Astrocyte of the cerebellum (primary cell): Measurements from ENCODE around the gene C3orf52.

Source experiments
- DNase-seq: peaks from one replicate; pipeline ENCODE4 v3.0.0-alpha.2; 2011; ENCODE audit warnings: low read depth
- H3K4me3 ChIP-seq: 2 replicates; pipeline ENCODE4 v1.5.1; 2011; ENCODE audit warnings: mild to moderate bottlenecking, low read depth, low read length, moderate library complexity
- CTCF ChIP-seq: IDR thresholded peaks from 2 replicates; pipeline ENCODE4 v1.5.1; 2012; ENCODE audit warnings: low read length, low read depth, moderate library complexity, mild to moderate bottlenecking; ENCODE audit errors: missing control alignments
- in situ Hi-C: cut with HindIII; loops from 2 replicates; pipeline ENCODE4 v1.10.0; 2017; ENCODE audit warnings: low sequenced_read_pairs

C3orf52 gene

GRCh38 chr3:112074006-112074405, 12.2 kb upstream of the C3orf52 start:
- in situ Hi-C loops: no loop called here
- no peak for DNase-seq
- H3K4me3 ChIP-seq: no peak overlapping the region
- TF ChIP-seq CTCF: no peak

- TF ChIP-seq CTCF: no peak
- DNase-seq: peak; percentile 78
- in situ Hi-C loops: no loop called here
- H3K4me3 ChIP-seq: no peak overlapping the region
These were observed 11.3 kb upstream of the C3orf52 start for GRCh38 chr3:112074616-112075497.

GRCh38 chr3:112078125-112079083, 7.8 kb upstream of the C3orf52 start:
- no peak for TF ChIP-seq CTCF
- no peak for DNase-seq
- in situ Hi-C loops: no loop called here
- no peak overlapping the region for H3K4me3 ChIP-seq

- no peak for DNase-seq
- no peak overlapping the region for H3K4me3 ChIP-seq
- TF ChIP-seq CTCF: no peak
- in situ Hi-C loops: no loop called here
These were observed 3.0 kb upstream of the C3orf52 start for GRCh38 chr3:112083239-112083638.

GRCh38 chr3:112084980-112085705, 1.0 kb upstream of the C3orf52 start:
- in situ Hi-C loops: no loop called here
- no peak for TF ChIP-seq CTCF
- H3K4me3 ChIP-seq: no peak overlapping the region
- no peak for DNase-seq

- peak overlapping the region; percentile 69 for H3K4me3 ChIP-seq
- DNase-seq: no peak
- no peak for TF ChIP-seq CTCF
- in situ Hi-C loops: no loop called here
These were observed 484 bp upstream of the C3orf52 start for GRCh38 chr3:112085735-112086075.
